GM12891 (cell line): ENCODE results near the gene NAALADL2.
A peak's percentile ranks its signal among the peaks of the same experiment; 100 is the strongest.
"Not testable (repeated sequence)": the region's sequence is repeated elsewhere in the genome, so short reads cannot be mapped to it uniquely, and the experiment has no call there.

Source experiments
- DNase-seq: peaks from one replicate; pipeline ENCODE4 v3.0.0; 2011; ENCODE audit warnings: low spot score; ENCODE audit not compliant: insufficient read length
- FAIRE-seq: peaks from 2 replicates; lab custom pipeline; 2011; peaks lifted over from hg19 to GRCh38; lab: Jason Lieb, UNC
- PAX5 ChIP-seq: IDR thresholded peaks from 2 replicates; pipeline ENCODE4 v1.6.1; 2011; ENCODE audit warnings: low read length, moderate library complexity, mild to moderate bottlenecking; ENCODE audit not compliant: insufficient read depth, severe bottlenecking
- POLR2A ChIP-seq: IDR thresholded peaks from 2 replicates; pipeline ENCODE4 v1.6.1; 2011; ENCODE audit warnings: low read depth, low read length, control low read depth
- POLR2AphosphoS5 ChIP-seq: IDR thresholded peaks from 2 replicates; pipeline ENCODE4 v1.6.1; 2011; ENCODE audit warnings: low read depth, low read length, control low read depth
- POU2F2 ChIP-seq: IDR thresholded peaks from 2 replicates; pipeline ENCODE4 v1.6.1; 2011; ENCODE audit warnings: low read depth, mild to moderate bottlenecking, control low read depth, low read length, moderate library complexity
- SPI1 ChIP-seq: IDR thresholded peaks from 2 replicates; pipeline ENCODE4 v1.6.1; 2011; ENCODE audit warnings: low read depth, low read length, control low read depth
- TAF1 ChIP-seq: IDR thresholded peaks from 2 replicates; pipeline ENCODE4 v1.6.1; 2011; ENCODE audit warnings: low read depth, low read length, control low read depth

Gene NAALADL2

GRCh38 chr3:175489406-175489805, 630.3 kb downstream of the NAALADL2 start:
- TF ChIP-seq POLR2AphosphoS5 (no peak), POLR2A (no peak), TAF1 (no peak), PAX5 (peak; percentile 61), SPI1 (no peak)
- FAIRE-seq (no peak), DNase-seq (no peak)

GRCh38 chr3:175493301-175493700, 634.2 kb downstream of the NAALADL2 start:
- no peak for FAIRE-seq
- no peak for DNase-seq
- no peak for TF ChIP-seq PAX5
- TF ChIP-seq POU2F2, result no peak
- TF ChIP-seq POLR2AphosphoS5, result no peak
- no peak for TF ChIP-seq POLR2A

- DNase-seq (no peak), FAIRE-seq (peak; percentile 28)
- no peak for TF ChIP-seq SPI1
- TF ChIP-seq POU2F2, result no peak
- TF ChIP-seq POLR2AphosphoS5, result no peak
- no peak for TF ChIP-seq PAX5
- TF ChIP-seq TAF1, result no peak
- no peak for TF ChIP-seq POLR2A
These were observed 636.2 kb downstream of the NAALADL2 start for GRCh38 chr3:175495331-175495730.

- DNase-seq (no peak), FAIRE-seq (no peak)
- TF ChIP-seq POLR2A, result no peak
- no peak for TF ChIP-seq SPI1
- no peak for TF ChIP-seq PAX5
- no peak for TF ChIP-seq POLR2AphosphoS5
- no peak for TF ChIP-seq POU2F2
- TF ChIP-seq TAF1, result no peak
These were observed 643.0 kb downstream of the NAALADL2 start for GRCh38 chr3:175502155-175502554.

GRCh38 chr3:175511219-175511785, 652.2 kb downstream of the NAALADL2 start:
- FAIRE-seq, result no peak
- DNase-seq, result no peak
- no peak for TF ChIP-seq SPI1
- no peak for TF ChIP-seq POLR2A

- FAIRE-seq (no peak), DNase-seq (no peak)
- TF ChIP-seq POLR2A (no peak), POU2F2 (no peak), POLR2AphosphoS5 (no peak), TAF1 (no peak), PAX5 (no peak), SPI1 (no peak)
These were observed 653.6 kb downstream of the NAALADL2 start for GRCh38 chr3:175512700-175513099.

- TF ChIP-seq SPI1, result peak; percentile 88
- TF ChIP-seq TAF1, result no peak
- no peak for FAIRE-seq
- DNase-seq, result no peak
These were observed 659.3 kb downstream of the NAALADL2 start for GRCh38 chr3:175518459-175518858.

- FAIRE-seq (no peak), DNase-seq (no peak)
- no peak for TF ChIP-seq PAX5
- TF ChIP-seq POLR2A, result no peak
- no peak for TF ChIP-seq SPI1
- no peak for TF ChIP-seq POU2F2
- no peak for TF ChIP-seq TAF1
- TF ChIP-seq POLR2AphosphoS5, result no peak
These were observed 662.3 kb downstream of the NAALADL2 start for GRCh38 chr3:175521406-175521805.

GRCh38 chr3:175526191-175526590, 667.1 kb downstream of the NAALADL2 start:
- FAIRE-seq (no peak), DNase-seq (no peak)
- TF ChIP-seq POLR2AphosphoS5, result no peak
- no peak for TF ChIP-seq TAF1
- no peak for TF ChIP-seq SPI1
- no peak for TF ChIP-seq PAX5
- TF ChIP-seq POLR2A, result no peak
- TF ChIP-seq POU2F2, result no peak

GRCh38 chr3:175526609-175527280, 667.6 kb downstream of the NAALADL2 start:
- DNase-seq (no peak), FAIRE-seq (no peak)
- TF ChIP-seq SPI1 (no peak), PAX5 (no peak), POLR2AphosphoS5 (no peak), TAF1 (no peak), POU2F2 (no peak), POLR2A (no peak)

- DNase-seq, FAIRE-seq: not testable (repeated sequence)
These were observed 669.6 kb downstream of the NAALADL2 start for GRCh38 chr3:175528693-175529092.
